AG04449 (cell line): ENCODE results near the gene ZBTB6.
A peak's percentile ranks its signal among the peaks of the same experiment; 100 is the strongest.

Source experiments
- CTCF ChIA-PET: fragments of 350-600 bp; formaldehyde crosslinking; extraction: SDS; loops from one replicate; lab custom pipeline; 2021; ENCODE audit warnings: antibody characterized with exemption; lab: Yijun Ruan, JAX
- POLR2A ChIA-PET: fragments of 400-600, 350-600 bp; formaldehyde crosslinking; extraction: SDS; loops from one replicate; lab custom pipeline; 2020; ENCODE audit warnings: antibody characterized with exemption, inconsistent platforms; lab: Yijun Ruan, JAX
- DNase-seq: peaks from one replicate; pipeline ENCODE4 v3.0.0-alpha.2; 2010; ENCODE audit warnings: low read depth, low spot score
- H3K4me3 ChIP-seq: 2 replicates; pipeline ENCODE4 v1.5.1; 2011; ENCODE audit warnings: low read depth, mild to moderate bottlenecking, control low read depth, low read length
- TF ChIP-seq, protein P1 (sequence below): IDR thresholded peaks from one replicate; pipeline ENCODE4 v1.5.1; 2011; ENCODE audit warnings: mild to moderate bottlenecking, moderate library complexity, low read length, control low read depth, inconsistent platforms; ENCODE audit not compliant: insufficient read depth; ENCODE audit errors: missing control alignments

The ZBTB6 gene

DNA sequence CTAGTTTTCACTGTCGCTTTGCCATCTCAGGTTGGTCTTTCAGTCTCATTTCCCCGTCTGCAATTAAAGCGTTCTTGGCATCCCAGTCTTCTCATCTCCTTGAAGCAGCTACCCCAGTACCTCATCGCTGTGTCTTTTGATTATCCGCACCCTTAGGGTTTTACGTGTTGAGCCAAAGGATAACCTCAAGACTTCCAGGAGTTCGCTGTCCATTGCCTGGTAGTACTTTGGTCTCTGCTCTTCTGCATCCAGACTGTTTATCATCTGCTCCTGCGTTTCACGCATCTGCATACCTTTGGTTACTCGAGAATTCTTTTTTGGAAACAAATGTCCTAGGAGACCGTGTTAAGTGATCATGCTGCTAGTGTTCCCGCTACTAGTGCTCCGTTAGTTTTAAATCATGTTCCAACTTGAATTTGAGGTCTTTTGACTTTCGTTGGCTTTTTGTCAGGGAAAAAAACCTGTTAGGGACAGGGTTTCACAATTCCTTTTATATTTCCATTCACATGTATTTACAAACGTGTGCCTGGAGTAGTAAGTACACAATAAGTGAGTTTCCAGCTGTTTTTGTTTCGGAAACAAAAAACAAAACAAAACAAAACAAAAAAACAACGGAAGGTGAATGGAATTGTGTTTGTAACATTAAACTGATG is 28.6 kb upstream of the ZBTB6 start:
- ChIA-PET CTCF (interaction anchor here (0.8 to 1.5 kb wide), 2 partner anchors 49 to 408 kb away, joined by 3 to 4 read pairs; no protein-coding TSS in a partner anchor), POLR2A (interaction anchor here (1.3 to 2.4 kb wide), 4 partner anchors 10 to 49 kb away, joined by 3 to 14 read pairs (median 10); partner anchors contain the start of genes RC3H2, ZBTB26 and ZBTB6)
- no peak for DNase-seq
- TF ChIP-seq, protein P1, sequence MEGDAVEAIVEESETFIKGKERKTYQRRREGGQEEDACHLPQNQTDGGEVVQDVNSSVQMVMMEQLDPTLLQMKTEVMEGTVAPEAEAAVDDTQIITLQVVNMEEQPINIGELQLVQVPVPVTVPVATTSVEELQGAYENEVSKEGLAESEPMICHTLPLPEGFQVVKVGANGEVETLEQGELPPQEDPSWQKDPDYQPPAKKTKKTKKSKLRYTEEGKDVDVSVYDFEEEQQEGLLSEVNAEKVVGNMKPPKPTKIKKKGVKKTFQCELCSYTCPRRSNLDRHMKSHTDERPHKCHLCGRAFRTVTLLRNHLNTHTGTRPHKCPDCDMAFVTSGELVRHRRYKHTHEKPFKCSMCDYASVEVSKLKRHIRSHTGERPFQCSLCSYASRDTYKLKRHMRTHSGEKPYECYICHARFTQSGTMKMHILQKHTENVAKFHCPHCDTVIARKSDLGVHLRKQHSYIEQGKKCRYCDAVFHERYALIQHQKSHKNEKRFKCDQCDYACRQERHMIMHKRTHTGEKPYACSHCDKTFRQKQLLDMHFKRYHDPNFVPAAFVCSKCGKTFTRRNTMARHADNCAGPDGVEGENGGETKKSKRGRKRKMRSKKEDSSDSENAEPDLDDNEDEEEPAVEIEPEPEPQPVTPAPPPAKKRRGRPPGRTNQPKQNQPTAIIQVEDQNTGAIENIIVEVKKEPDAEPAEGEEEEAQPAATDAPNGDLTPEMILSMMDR: no peak
- peak overlapping the region; percentile 85 for H3K4me3 ChIP-seq

DNA sequence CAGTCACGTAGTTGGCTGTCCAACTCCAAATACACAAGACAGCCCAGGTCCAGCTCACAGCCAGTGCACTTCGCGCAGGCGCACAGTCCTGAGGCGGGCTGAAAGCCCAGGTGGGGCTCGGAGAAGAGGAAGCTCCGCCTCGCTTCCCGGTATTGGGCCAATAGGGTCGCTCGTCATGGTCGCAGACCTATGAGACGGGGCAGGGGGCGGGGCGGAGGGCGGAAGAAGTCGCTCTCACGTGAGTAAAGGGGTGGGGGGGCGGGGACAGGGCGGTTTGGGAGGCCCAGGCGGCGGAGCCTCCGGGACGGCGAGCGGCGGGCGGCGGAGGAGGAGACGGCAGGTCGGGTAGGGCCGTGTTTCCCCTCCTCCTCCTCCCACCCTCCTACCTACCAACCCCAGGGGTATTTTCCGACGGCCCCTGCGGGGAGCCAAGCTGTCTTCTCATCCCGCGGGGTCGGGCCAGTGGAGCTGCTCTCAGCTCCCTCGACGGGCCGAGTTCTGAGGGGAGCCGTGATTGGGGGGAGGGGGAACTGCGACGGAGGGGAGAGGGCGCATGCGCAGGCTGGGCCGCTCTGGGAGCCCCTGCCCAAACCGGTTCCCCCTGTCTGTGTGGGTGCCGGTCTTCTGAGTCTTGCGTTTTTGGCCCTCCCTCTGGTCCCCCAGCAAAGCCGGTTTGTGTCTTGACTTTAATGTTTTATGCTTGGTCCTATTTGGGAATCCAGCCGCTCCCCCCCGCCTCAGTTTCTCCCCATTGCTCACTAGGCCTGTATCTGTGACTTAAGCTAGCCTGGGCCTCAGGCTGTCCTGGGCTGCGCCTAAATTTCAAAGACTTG is 27.8 kb upstream of the ZBTB6 start, which contains the start of gene RABGAP1:
TSS of gene RABGAP1 (plus strand) at position 272 of the 833 bp plus-strand sequence. CDS start 16,040 bp downstream, outside the sequence.
- POLR2A ChIA-PET: interaction anchor here (0.6 to 2.4 kb wide), 8 partner anchors 10 to 113 kb away, joined by 3 to 14 read pairs (median 4); partner anchors contain the start of genes PDCL, RC3H2, ZBTB26 and ZBTB6
- CTCF ChIA-PET: interaction anchor here (1.0 to 1.5 kb wide), 2 partner anchors 9 to 50 kb away, joined by 3 to 7 read pairs; partner anchors contain the start of gene ZBTB26
- peak within 1 kb of the TSS; percentile 85 for H3K4me3 ChIP-seq
- peak; percentile 87 for DNase-seq
- TF ChIP-seq, protein P1: no peak

DNA sequence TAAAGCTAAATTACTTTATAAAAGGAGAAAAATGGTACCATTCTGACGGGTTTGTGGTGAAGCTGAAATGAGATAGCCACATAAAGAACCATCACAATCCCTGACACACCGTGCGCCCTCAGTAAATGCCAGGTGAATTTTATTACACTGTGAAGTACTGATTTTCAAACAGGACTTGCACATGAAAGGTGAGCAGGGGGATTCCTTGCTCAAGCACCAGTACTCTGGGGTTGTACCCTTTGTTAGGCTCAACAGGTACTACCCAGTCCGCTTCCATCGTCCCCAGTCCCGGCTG is 27.3 kb upstream of the ZBTB6 start:
- POLR2A ChIA-PET: interaction anchor here (0.6 to 2.4 kb wide), 8 partner anchors 9 to 112 kb away, joined by 3 to 14 read pairs (median 4); partner anchors contain the start of genes PDCL, RC3H2, ZBTB26 and ZBTB6
- peak overlapping the region; percentile 45 for H3K4me3 ChIP-seq
- no peak for DNase-seq
- TF ChIP-seq, protein P1: no peak
- CTCF ChIA-PET: interaction anchor here (1.0 to 1.5 kb wide), 2 partner anchors 9 to 51 kb away, joined by 3 to 7 read pairs; partner anchors contain the start of gene ZBTB26

DNA sequence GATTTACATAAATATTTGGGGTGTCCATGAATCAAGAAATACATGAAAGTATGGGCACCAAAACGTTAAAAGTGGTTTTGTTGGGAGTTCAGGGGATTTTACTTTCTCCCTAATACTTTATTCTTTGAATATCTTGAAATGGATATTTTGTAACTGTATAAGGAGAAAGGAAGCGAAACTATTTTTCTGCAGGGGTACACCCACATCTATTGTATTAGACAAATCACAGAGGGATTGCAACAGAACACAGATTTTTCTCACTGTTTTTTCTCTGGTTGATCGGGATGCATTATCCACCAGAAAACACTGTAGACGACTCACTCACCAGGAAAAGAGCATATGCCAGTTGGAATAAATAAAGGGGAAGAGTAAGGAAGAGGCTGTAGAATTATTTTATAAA is 26.5 kb upstream of the ZBTB6 start:
- CTCF ChIA-PET: no interaction called here
- H3K4me3 ChIP-seq: no peak overlapping the region
- TF ChIP-seq, protein P1: no peak
- POLR2A ChIA-PET: interaction anchor here (2.4 kb wide), 1 partner anchor 8 kb away, joined by 14 read pairs; the partner anchor contains the start of gene ZBTB26
- DNase-seq: no peak

DNA sequence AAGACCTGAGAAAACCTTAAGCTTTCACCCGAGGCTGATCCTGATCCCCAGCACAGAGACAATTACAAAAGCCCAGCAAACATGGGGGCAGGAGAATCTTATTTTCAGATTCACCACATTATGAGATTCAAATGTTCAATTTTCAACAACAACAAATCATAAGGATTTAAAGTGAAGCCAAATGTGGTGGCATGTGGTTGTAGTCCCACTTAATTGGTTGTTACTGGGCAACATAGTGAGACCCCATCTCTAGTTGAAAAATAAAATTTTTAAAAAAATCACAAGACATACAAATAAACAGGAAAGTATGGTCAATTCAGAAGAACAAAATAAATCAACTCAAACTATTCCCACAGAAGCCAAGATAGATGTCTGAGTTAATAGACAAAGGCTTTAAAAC is 23.8 kb upstream of the ZBTB6 start:
- H3K4me3 ChIP-seq: no peak overlapping the region
- ChIA-PET CTCF (no interaction called here), POLR2A (no interaction called here)
- DNase-seq: no peak
- TF ChIP-seq, protein P1: no peak

DNA sequence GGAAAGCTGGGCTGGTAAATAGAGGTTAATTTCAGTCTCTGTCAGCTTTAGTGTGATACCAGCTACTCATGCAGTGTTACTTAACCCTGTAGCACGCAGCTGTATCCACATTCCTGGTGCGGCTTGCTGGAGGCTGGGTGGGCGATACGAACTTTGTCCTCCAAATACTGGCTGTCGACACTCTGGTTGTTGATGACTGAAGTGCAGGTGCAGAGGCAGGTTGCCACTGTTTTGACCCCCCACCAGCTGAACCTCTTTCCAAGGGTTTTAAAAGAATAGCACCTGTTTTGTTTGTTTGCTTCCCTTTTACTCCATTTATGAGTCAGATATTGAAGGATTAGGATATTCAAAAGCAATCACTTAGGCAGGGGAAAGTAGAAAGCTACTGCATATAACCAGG is 23.3 kb upstream of the ZBTB6 start:
- CTCF ChIA-PET: interaction anchor here (0.6 kb wide), 1 partner anchor 11 kb away, joined by 3 read pairs; no protein-coding TSS in a partner anchor
- TF ChIP-seq, protein P1: no peak
- POLR2A ChIA-PET: no interaction called here

More for the DNA sequence above, 23.3 kb upstream of the ZBTB6 start:
- no peak for DNase-seq
- no peak overlapping the region for H3K4me3 ChIP-seq
